LNCAP (cell line): ENCODE measurements around the gene MAN1A1.

ENCODE experiments used
- CTCF ChIP-seq: fragments of 450-650 bp; IDR thresholded peaks from 2 replicates; pipeline ENCODE4 v1.5.1; 2017; ENCODE audit warnings: mild to moderate bottlenecking

Gene MAN1A1

GRCh38 chr6:119174879-119175817 is 174.4 kb downstream of the MAN1A1 start:
- TF ChIP-seq CTCF: no peak

GRCh38 chr6:119174085-119174445 is 175.5 kb downstream of the MAN1A1 start:
- TF ChIP-seq CTCF: no peak

- TF ChIP-seq CTCF: no peak
Measured at GRCh38 chr6:119173249-119174084, 176.1 kb downstream of the MAN1A1 start.

GRCh38 chr6:119172824-119173223 is 176.7 kb downstream of the MAN1A1 start:
- TF ChIP-seq CTCF: no peak

GRCh38 chr6:119171864-119172588 is 177.5 kb downstream of the MAN1A1 start:
- TF ChIP-seq CTCF: no peak

GRCh38 chr6:119171088-119171841 is 178.3 kb downstream of the MAN1A1 start:
- TF ChIP-seq CTCF: no peak
